ENCODE results near the gene GDF10. TPM values are rescaled to one million over a fixed set of nuclear protein-coding genes. Genes with fewer than 3 reads are reported as not detected.

Gene GDF10
- total RNA-seq, 1 donor from 2014 or later, result 16.8 TPM

GRCh38 chr10:47348661-47349470 lies 48.9 kb downstream of the GDF10 start:
- Histone ChIP-seq H3K27me3 (no peaks in the 10 kb centered on the region), H3K27ac (no peak overlapping the region), H3K4me1 (no peaks in the 10 kb centered on the region), H3K4me3 (no peak overlapping the region), H3K36me3 (no peaks in the 10 kb centered on the region), H3K9me3 (no peaks in the 10 kb centered on the region)
- ATAC-seq, result no peak
- DNase-seq, result no peak
- intact Hi-C loops (cut with DNase I), result no loop called here
- no peak for TF ChIP-seq CTCF (IDR thresholded peaks at IDR 0.05)

GRCh38 chr10:47349516-47349915 lies 49.5 kb downstream of the GDF10 start:
- H3K27ac ChIP-seq, result no peak overlapping the region
- no peak for DNase-seq
- no peak for ATAC-seq

GRCh38 chr10:47349941-47350371 lies 50.0 kb downstream of the GDF10 start:
- no peak overlapping the region for H3K27ac ChIP-seq
- intact Hi-C loops (cut with DNase I), result no loop called here
- no peaks in the 10 kb centered on the region for H3K4me1 ChIP-seq
- H3K4me3 ChIP-seq, result no peak overlapping the region
- no peak for TF ChIP-seq CTCF (IDR thresholded peaks at IDR 0.05)
- no peak for ATAC-seq
- no peaks in the 10 kb centered on the region for H3K9me3 ChIP-seq
- H3K27me3 ChIP-seq, result no peaks in the 10 kb centered on the region
- no peak for DNase-seq
- H3K36me3 ChIP-seq, result no peaks in the 10 kb centered on the region

More at GRCh38 chr10:47349516-47349915, 49.5 kb downstream of the GDF10 start:
- no peaks in the 10 kb centered on the region for H3K9me3 ChIP-seq
- H3K27me3 ChIP-seq, result no peaks in the 10 kb centered on the region
- H3K4me1 ChIP-seq, result no peaks in the 10 kb centered on the region
- H3K4me3 ChIP-seq, result no peak overlapping the region
- TF ChIP-seq CTCF (IDR thresholded peaks at IDR 0.05), result no peak
- intact Hi-C loops (cut with DNase I), result no loop called here
- no peaks in the 10 kb centered on the region for H3K36me3 ChIP-seq

GRCh38 chr10:47350671-47351640 lies 51.0 kb downstream of the GDF10 start:
- Histone ChIP-seq H3K27me3 (no peaks in the 10 kb centered on the region), H3K4me3 (no peak overlapping the region), H3K4me1 (no peaks in the 10 kb centered on the region), H3K9me3 (no peaks in the 10 kb centered on the region), H3K27ac (no peak overlapping the region), H3K36me3 (no peaks in the 10 kb centered on the region)
- ATAC-seq (no peak), DNase-seq (no peak)
- no peak for TF ChIP-seq CTCF (IDR thresholded peaks at IDR 0.05)
- intact Hi-C loops (cut with DNase I), result no loop called here

GRCh38 chr10:47351899-47352815 lies 52.2 kb downstream of the GDF10 start:
- Histone ChIP-seq H3K36me3 (no peaks in the 10 kb centered on the region), H3K27me3 (no peaks in the 10 kb centered on the region), H3K4me1 (no peaks in the 10 kb centered on the region), H3K27ac (no peak overlapping the region), H3K9me3 (no peaks in the 10 kb centered on the region), H3K4me3 (no peak overlapping the region)
- DNase-seq, result no peak
- no peak for TF ChIP-seq CTCF (IDR thresholded peaks at IDR 0.05)
- intact Hi-C loops (cut with DNase I), result no loop called here
- ATAC-seq, result no peak
